H1 (cell line): Measurements from ENCODE around the gene CDC42SE1. TPM values are rescaled to one million over a fixed set of nuclear protein-coding genes. Genes with fewer than 3 reads are reported as not detected.

Source experiments
- CTCF ChIA-PET: fragments of 300-600 bp; sonication (Branson Sonifier 250); formaldehyde crosslinking; loops from one replicate; lab custom pipeline; 2021; ENCODE audit not compliant: partially characterized antibody; lab: Charles Lee
- POLR2A ChIA-PET: fragments of 300-600 bp; sonication (Branson Sonifier 250); formaldehyde crosslinking; loops from one replicate; lab custom pipeline; 2021; ENCODE audit warnings: inconsistent platforms; ENCODE audit not compliant: partially characterized antibody; lab: Charles Lee
- DNase-seq, 2 experiments: peaks; one replicate each; pipeline versions ENCODE4 v3.0.0 to v3.0.0-alpha.2; 2010 to 2022; ENCODE audit warnings: low spot score in 2 of 2, low read depth in 1 of 2, mixed read lengths in 1 of 2
- FAIRE-seq: peaks from 2 replicates; lab custom pipeline; 2011; peaks lifted over from hg19 to GRCh38; lab: Jason Lieb, UNC
- H2AFZ ChIP-seq: 2 replicates; pipeline ENCODE4 v1.8.1; 2012; ENCODE audit warnings: low read length, inconsistent platforms
- H2AK5ac ChIP-seq: 2 replicates; pipeline ENCODE4 v1.6.1; 2013; ENCODE audit warnings: low read depth, low read length
- H2BK120ac ChIP-seq: replicated peaks from 2 replicates; pipeline ENCODE3; 2013; ENCODE audit warnings: low read depth, low read length, inconsistent platforms
- H2BK12ac ChIP-seq: 2 replicates; pipeline ENCODE4 v1.6.1; 2013; ENCODE audit warnings: low read depth, low read length
- H2BK15ac ChIP-seq: 2 replicates; pipeline ENCODE4 v1.6.1; 2013; ENCODE audit warnings: low read length
- H2BK20ac ChIP-seq: 2 replicates; pipeline ENCODE4 v1.6.1; 2013; ENCODE audit warnings: low read length
- H2BK5ac ChIP-seq: 2 replicates; pipeline ENCODE4 v1.6.1; 2013; ENCODE audit warnings: low read depth, low read length
- H3K14ac ChIP-seq: 2 replicates; pipeline ENCODE4 v1.6.1; 2013; ENCODE audit warnings: inconsistent platforms; ENCODE audit not compliant: insufficient read length
- H3K18ac ChIP-seq: 2 replicates; pipeline ENCODE4 v1.6.1; 2013; ENCODE audit warnings: low read length; ENCODE audit errors: extremely low read depth
- H3K23ac ChIP-seq: 2 replicates; pipeline ENCODE4 v1.6.1; 2013; ENCODE audit warnings: inconsistent platforms; ENCODE audit not compliant: insufficient read length
- H3K23me2 ChIP-seq: 2 replicates; pipeline ENCODE4 v1.6.1; 2013; ENCODE audit warnings: low read depth, low read length
- H3K27ac ChIP-seq: 2 replicates; pipeline ENCODE4 v1.6.1; 2011; ENCODE audit warnings: low read depth, low read length, inconsistent platforms
- H3K27me3 ChIP-seq, 4 experiments: replicated peaks in 1 of 4; 1 replicate in 1 of 4; 2 replicates in 3 of 4; pipeline versions ENCODE4 v1.6.1 to v1.8.1; 2011 to 2013; ENCODE audit warnings: low read length in 3 of 4, mild to moderate bottlenecking in 3 of 4, inconsistent platforms in 2 of 4, mixed read lengths in 2 of 4, moderate library complexity in 1 of 4; ENCODE audit not compliant: control insufficient read depth in 3 of 4, insufficient read depth in 3 of 4; ENCODE audit errors: extremely low read depth in 1 of 4
- H3K36me3 ChIP-seq, 4 experiments: 2 replicates each; pipeline versions ENCODE4 v1.6.1 to v1.8.1; 2011 to 2013; ENCODE audit warnings: mild to moderate bottlenecking in 4 of 4, low read length in 3 of 4, moderate library complexity in 2 of 4, control low read depth in 1 of 4, inconsistent platforms in 1 of 4; ENCODE audit not compliant: insufficient read depth in 4 of 4, control insufficient read depth in 2 of 4
- H3K4ac ChIP-seq: replicated peaks from 2 replicates; pipeline ENCODE3; 2013; ENCODE audit warnings: low read length, low read depth, mixed read lengths, inconsistent platforms; ENCODE audit not compliant: insufficient read length
- H3K4me1 ChIP-seq, 4 experiments: replicated peaks in 1 of 4; 1 replicate in 1 of 4; 2 replicates in 3 of 4; pipeline versions ENCODE4 v1.6.1 to v1.8.1; 2011 to 2013; ENCODE audit warnings: low read length in 3 of 4, inconsistent platforms in 2 of 4, mixed read lengths in 1 of 4; ENCODE audit not compliant: insufficient read depth in 4 of 4, control insufficient read depth in 3 of 4
- H3K4me2 ChIP-seq, 2 experiments: 2 replicates each; pipeline versions ENCODE4 v1.6.1 to v1.8.1; 2011 to 2013; ENCODE audit warnings: low read depth in 2 of 2, low read length in 2 of 2, control low read depth in 1 of 2, inconsistent platforms in 1 of 2, mild to moderate bottlenecking in 1 of 2; ENCODE audit not compliant: insufficient read depth in 1 of 2
- H3K4me3 ChIP-seq, 4 experiments: fragments of 200-600, 300-600 bp in 1 of 4; sonication (generic), shearing (Covaris generic), sonication (Bioruptor Twin) in 1 of 4; 2 replicates each; pipeline versions ENCODE4 v1.5.1 to v1.8.1; 2011 to 2016; ENCODE audit warnings: low read length in 4 of 4, low read depth in 3 of 4, control low read depth in 2 of 4, inconsistent platforms in 2 of 4, mild to moderate bottlenecking in 2 of 4, mixed read lengths in 1 of 4, moderate library complexity in 1 of 4; ENCODE audit not compliant: insufficient read depth in 2 of 4; ENCODE audit errors: extremely low read depth in 1 of 4
- H3K56ac ChIP-seq: replicated peaks from 2 replicates; pipeline ENCODE3; 2013; ENCODE audit warnings: low read depth, mild to moderate bottlenecking, mixed read lengths, low read length, inconsistent platforms; ENCODE audit not compliant: insufficient read length
- H3K79me1 ChIP-seq: 2 replicates; pipeline ENCODE4 v1.6.1; 2013; ENCODE audit warnings: low read depth, low read length, control low read depth
- H3K79me2 ChIP-seq, 2 experiments: 2 replicates each; pipeline versions ENCODE4 v1.6.1 to v1.8.1; 2012 to 2013; ENCODE audit warnings: low read length in 2 of 2, mild to moderate bottlenecking in 2 of 2, inconsistent platforms in 1 of 2; ENCODE audit not compliant: insufficient read depth in 2 of 2, control insufficient read depth in 1 of 2
- H3K9ac ChIP-seq, 4 experiments: replicated peaks in 1 of 4; 1 replicate in 1 of 4; 2 replicates in 3 of 4; pipeline versions ENCODE4 v1.6.1 to v1.8.1; 2011 to 2013; ENCODE audit warnings: low read depth in 3 of 4, low read length in 3 of 4, control low read depth in 2 of 4, mild to moderate bottlenecking in 2 of 4, moderate library complexity in 2 of 4, inconsistent platforms in 1 of 4; ENCODE audit errors: extremely low read depth in 1 of 4
- H3K9me3 ChIP-seq, 2 experiments: 2 replicates each; pipeline versions ENCODE4 v1.6.1 to v1.8.1; 2012 to 2013; ENCODE audit warnings: mild to moderate bottlenecking in 2 of 2, moderate library complexity in 2 of 2, control low read depth in 1 of 2, inconsistent platforms in 1 of 2, low read depth in 1 of 2, low read length in 1 of 2, mixed read lengths in 1 of 2; ENCODE audit not compliant: insufficient read depth in 2 of 2
- H4K20me1 ChIP-seq, 2 experiments: replicated peaks in 1 of 2; 2 replicates each; pipeline versions ENCODE3 to v1.8.1; 2011 to 2013; ENCODE audit warnings: inconsistent platforms in 2 of 2, low read length in 2 of 2, mild to moderate bottlenecking in 1 of 2; ENCODE audit not compliant: insufficient read depth in 2 of 2, control insufficient read depth in 1 of 2
- H4K5ac ChIP-seq: 2 replicates; pipeline ENCODE4 v1.6.1; 2013; ENCODE audit warnings: low read length, low read depth, mixed read lengths, inconsistent platforms; ENCODE audit not compliant: insufficient read length
- H4K8ac ChIP-seq: 2 replicates; pipeline ENCODE4 v1.8.0; 2013; ENCODE audit warnings: mild to moderate bottlenecking, moderate library complexity, low read length, inconsistent platforms; ENCODE audit not compliant: insufficient read depth; ENCODE audit errors: extremely low read depth
- H4K91ac ChIP-seq: replicated peaks from 2 replicates; pipeline ENCODE3; 2013; ENCODE audit warnings: low read length, mixed read lengths, inconsistent platforms; ENCODE audit not compliant: insufficient read length
- CHD2 ChIP-seq: IDR thresholded peaks from 2 replicates; pipeline ENCODE4 v1.6.1; 2012; ENCODE audit warnings: low read length, improper control_type of control experiment
- CREB1 ChIP-seq: IDR thresholded peaks from 2 replicates; pipeline ENCODE4 v1.6.1; 2012; ENCODE audit warnings: inconsistent platforms
- EGR1 ChIP-seq: IDR thresholded peaks from 2 replicates; pipeline ENCODE4 v1.6.1; 2011; ENCODE audit warnings: low read depth, low read length, borderline replicate concordance
- SP4 ChIP-seq: IDR thresholded peaks from 2 replicates; pipeline ENCODE4 v1.6.1; 2012; ENCODE audit warnings: low read length, inconsistent platforms
- WGBS, 2 experiments: shearing (Covaris generic) in 1 of 2; methylation state at CpG; one replicate each; pipeline versions ENCODE4 v1.1.6 to v1.1.7; 2013 to 2015; ENCODE audit warnings: low lambda C conversion rate in 2 of 2, mixed read lengths in 2 of 2, inconsistent platforms in 1 of 2, low coverage in 1 of 2, missing lambda C conversion rate in 1 of 2; ENCODE audit not compliant: insufficient replicate concordance in 2 of 2, insufficient coverage in 1 of 2, insufficient read length in 1 of 2; ENCODE audit errors: extremely low coverage in 1 of 2, missing lambda C conversion rate in 1 of 2; 5-methylcytosine and 5-hydroxymethylcytosine counted together
- polyA plus RNA-seq, 7 experiments: library from polyadenylated mRNA; depleted of rRNA in 3 of 7; stranded (reverse) in 5 of 7; unstranded in 2 of 7; fragments of >200 nt in 5 of 7; fragments of 200-250 nt in 2 of 7; gene quantifications; 1 replicate in 5 of 7; 2 replicates in 1 of 7; 4 replicates in 1 of 7; pipeline versions ENCODE4 v1.2.1 to v1.2.3, GENCODE V29; 2011 to 2013; ENCODE audit warnings: missing spikeins in 2 of 7, mixed read lengths in 2 of 7
- total RNA-seq: library from RNA; stranded (reverse); fragmentation: NEBNext Ultra II Directional; extraction: Animal tissue kit (Norgen Biotek cat#: 25700); gene quantifications from 2 replicates; pipeline ENCODE4 v1.2.1, GENCODE V29; 2021

The CDC42SE1 gene
- total and polyA plus RNA-seq, 2 of the 8 experiments (the other 6 are each of a cell fraction or from before 2014, with no cell fraction given), result 30.5 to 74.1 TPM

DNA sequence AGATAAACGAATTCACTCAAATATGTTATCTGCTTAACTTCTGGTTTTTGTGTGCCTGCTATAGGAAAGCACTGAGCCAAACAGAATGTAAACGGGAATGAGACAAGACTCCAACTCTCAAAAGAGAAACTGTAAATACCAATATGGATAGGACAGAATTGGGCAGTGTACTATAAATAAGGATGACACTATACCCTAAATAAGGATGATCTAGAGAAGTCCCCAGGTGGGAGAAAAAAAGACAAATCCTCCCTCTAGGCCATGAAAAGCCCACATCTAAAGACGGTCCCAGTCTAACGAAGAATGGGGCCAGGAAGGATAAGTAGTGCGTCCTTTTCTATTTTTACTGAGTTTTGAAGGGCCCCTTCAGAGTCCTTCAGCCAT is 9.7 kb upstream of the CDC42SE1 start:
- H3K23ac ChIP-seq, result no peak overlapping the region
- H3K4me3 ChIP-seq, result no peak overlapping the region
- TF ChIP-seq CHD2 (no peak), CREB1 (no peak), SP4 (no peak), EGR1 (no peak)
- peaks cover 5% of the 10 kb centered on the region; the same call in 1 of the 2 replicates for H3K23me2 ChIP-seq
- CTCF ChIA-PET, result no interaction called here
- no peak overlapping the region for H3K14ac ChIP-seq
- no peak overlapping the region for H3K4ac ChIP-seq
- no peak overlapping the region for H2BK20ac ChIP-seq
- H3K9ac ChIP-seq, result no peak overlapping the region
- H2BK5ac ChIP-seq, result no peak overlapping the region
- 88% methylated on average over 5 of the region's 5 CpGs; no CpG with 5 or more reads in 1 of the 2 experiments for WGBS, 2 experiments
- no peak overlapping the region for H4K91ac ChIP-seq
- H4K20me1 ChIP-seq, result peaks cover 0 to 3% of the 10 kb centered on the region in 2 experiments
- no peak overlapping the region for H2BK15ac ChIP-seq
- H3K9me3 ChIP-seq, result no peaks in the 10 kb centered on the region
- no peak overlapping the region for H3K56ac ChIP-seq
- H3K27me3 ChIP-seq, result no peaks in the 10 kb centered on the region
- peaks cover 0 to 27% of the 10 kb centered on the region in 2 experiments; a peak in 2 of 4 replicates for H3K79me2 ChIP-seq
- no peak overlapping the region for H4K8ac ChIP-seq
- POLR2A ChIA-PET, result interaction anchor here (3.5 kb wide), 1 partner anchor 9 kb away, joined by 47 read pairs; the partner anchor contains the start of genes CDC42SE1 and MLLT11
- no peak overlapping the region for H4K5ac ChIP-seq
- no peak overlapping the region for H2AK5ac ChIP-seq
- H3K79me1 ChIP-seq, result no peaks in the 10 kb centered on the region; the same call in 1 of the 2 replicates
- H2BK120ac ChIP-seq, result no peak overlapping the region
- DNase-seq (no peak), FAIRE-seq (no peak)
- H3K36me3 ChIP-seq, result peaks cover 0 to 8% (median 0%) of the 10 kb centered on the region in 4 experiments; a peak in 6 of 8 replicates
- H3K27ac ChIP-seq, result no peak overlapping the region
- H3K4me1 ChIP-seq, result peaks cover 0 to 4% (median 2%) of the 10 kb centered on the region in 4 experiments; a peak in 2 of 7 replicates
- H2BK12ac ChIP-seq, result no peak overlapping the region
- H3K18ac ChIP-seq, result no peak overlapping the region
- H3K4me2 ChIP-seq, result no peak overlapping the region; a peak in 1 of 4 replicates
- H2AFZ ChIP-seq, result no peak overlapping the region
